Cardiac muscle cell (in vitro differentiated cells and primary cell): ENCODE results near the gene MEIOB. TPM values are rescaled to one million over a fixed set of nuclear protein-coding genes. Genes with fewer than 3 reads are reported as not detected.

Experiments
- DNase-seq, 2 donors: peaks; one replicate each; pipeline versions ENCODE4 v3.0.0 to v3.0.0-alpha.2; 2010 to 2017; ENCODE audit warnings: low read depth in 1 of 2, low spot score in 1 of 2
- H3K27ac ChIP-seq: fragments of 200-600 bp; sonication (generic); 2 replicates; pipeline ENCODE4 v1.5.1; 2016
- H3K27me3 ChIP-seq: fragments of 200-600 bp; sonication (generic); 2 replicates; pipeline ENCODE4 v1.6.0; 2016; ENCODE audit warnings: control low read depth
- H3K36me3 ChIP-seq: fragments of 200-600 bp; sonication (generic); 2 replicates; pipeline ENCODE4 v1.5.1; 2016; ENCODE audit warnings: control low read depth
- H3K4me1 ChIP-seq: fragments of 200-600 bp; sonication (generic); 2 replicates; pipeline ENCODE4 v1.8.1; 2017; ENCODE audit warnings: low read depth, mild to moderate bottlenecking, mixed run types
- H3K4me3 ChIP-seq: fragments of 200-600 bp; sonication (generic); 2 replicates; pipeline ENCODE4 v1.5.1; 2016; ENCODE audit warnings: mild to moderate bottlenecking
- H3K9me3 ChIP-seq: fragments of 200-600 bp; sonication (generic); 2 replicates; pipeline ENCODE4 v1.5.1; 2017; ENCODE audit warnings: low read depth, mild to moderate bottlenecking, control low read depth
- polyA plus RNA-seq: library from polyadenylated mRNA; unstranded; fragments of >200 nt; fragmentation: Nextera tagmentation; extraction: Ambion mirVana; gene quantifications from 2 replicates; pipeline ENCODE4 v1.2.1, GENCODE V29; 2016
- total RNA-seq: library from RNA; depleted of rRNA; stranded (reverse); fragments of >200 nt; gene quantifications from 2 replicates; pipeline ENCODE4 v1.2.3, GENCODE V29; 2016
- TF ChIP-seq, protein P1 (sequence below): IDR thresholded peaks from 2 replicates; pipeline ENCODE4 v1.5.1; 2012; ENCODE audit warnings: low read depth, mild to moderate bottlenecking, low read length

Gene MEIOB
- total and polyA plus RNA-seq, 2 experiments from 2014 or later = 2.0 TPM; not detected in 1

DNA sequence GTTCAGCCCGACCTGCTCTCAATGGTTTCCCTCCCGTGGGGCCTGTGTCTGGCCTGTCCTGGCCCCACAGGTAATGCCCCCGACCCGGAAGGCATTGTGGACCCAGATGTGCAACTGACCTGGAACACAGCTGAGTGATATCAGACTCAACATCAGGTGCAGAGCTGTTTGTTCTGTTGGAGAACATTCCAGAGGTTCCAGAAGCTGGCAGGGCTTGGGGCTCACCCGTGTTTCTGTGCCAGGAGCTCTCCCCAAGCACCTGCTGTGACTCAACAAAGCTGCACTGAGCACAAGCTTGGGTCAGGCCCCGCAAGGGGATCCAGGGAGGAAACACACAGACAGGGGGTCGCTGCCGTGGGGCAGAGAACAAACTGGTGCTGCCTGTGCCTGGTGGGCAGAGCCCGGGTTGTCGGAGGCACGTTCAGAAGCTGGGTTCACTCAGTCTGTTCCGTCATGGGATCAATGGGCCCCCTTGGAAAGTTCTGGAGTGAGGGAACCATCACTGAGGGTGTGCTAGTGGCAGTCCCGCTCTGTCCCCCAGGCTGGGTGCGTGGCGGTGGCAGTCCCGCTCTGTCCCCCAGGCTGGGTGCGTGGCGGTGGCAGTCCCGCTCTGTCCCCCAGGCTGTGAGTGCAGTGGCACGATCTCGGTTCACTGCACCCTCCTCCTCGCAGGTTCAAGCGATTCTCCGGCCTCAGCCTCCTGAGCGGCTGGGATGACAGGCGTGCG lies 24.1 kb upstream of the MEIOB start:
- Histone ChIP-seq H3K27me3 (peaks cover 16% of the 10 kb centered on the region), H3K4me3 (no peak overlapping the region)
- TF ChIP-seq, protein P1, sequence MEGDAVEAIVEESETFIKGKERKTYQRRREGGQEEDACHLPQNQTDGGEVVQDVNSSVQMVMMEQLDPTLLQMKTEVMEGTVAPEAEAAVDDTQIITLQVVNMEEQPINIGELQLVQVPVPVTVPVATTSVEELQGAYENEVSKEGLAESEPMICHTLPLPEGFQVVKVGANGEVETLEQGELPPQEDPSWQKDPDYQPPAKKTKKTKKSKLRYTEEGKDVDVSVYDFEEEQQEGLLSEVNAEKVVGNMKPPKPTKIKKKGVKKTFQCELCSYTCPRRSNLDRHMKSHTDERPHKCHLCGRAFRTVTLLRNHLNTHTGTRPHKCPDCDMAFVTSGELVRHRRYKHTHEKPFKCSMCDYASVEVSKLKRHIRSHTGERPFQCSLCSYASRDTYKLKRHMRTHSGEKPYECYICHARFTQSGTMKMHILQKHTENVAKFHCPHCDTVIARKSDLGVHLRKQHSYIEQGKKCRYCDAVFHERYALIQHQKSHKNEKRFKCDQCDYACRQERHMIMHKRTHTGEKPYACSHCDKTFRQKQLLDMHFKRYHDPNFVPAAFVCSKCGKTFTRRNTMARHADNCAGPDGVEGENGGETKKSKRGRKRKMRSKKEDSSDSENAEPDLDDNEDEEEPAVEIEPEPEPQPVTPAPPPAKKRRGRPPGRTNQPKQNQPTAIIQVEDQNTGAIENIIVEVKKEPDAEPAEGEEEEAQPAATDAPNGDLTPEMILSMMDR = no peak

DNA sequence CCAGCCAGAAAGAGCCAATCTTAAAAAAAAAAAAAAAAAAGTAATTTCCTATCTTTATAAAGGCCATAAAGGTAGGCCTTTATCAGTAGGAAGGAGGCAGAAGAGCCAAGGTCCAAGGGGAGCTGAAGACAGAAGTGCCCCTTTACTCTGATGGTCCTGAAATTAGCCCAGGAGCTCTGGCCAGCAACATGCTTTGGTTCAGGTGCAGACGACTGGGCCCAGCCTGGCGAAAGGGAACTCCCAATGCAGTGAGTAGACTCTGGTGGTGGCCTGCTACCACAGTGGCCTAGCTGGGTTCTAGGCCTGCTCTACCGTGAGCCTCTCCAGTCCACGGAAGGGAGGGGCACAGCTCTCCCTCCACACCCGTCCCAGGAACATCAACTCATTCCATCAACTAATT lies 23.1 kb upstream of the MEIOB start:
- Histone ChIP-seq H3K27me3 (peaks cover 13% of the 10 kb centered on the region), H3K4me3 (no peak overlapping the region), H3K9me3 (no peaks in the 10 kb centered on the region), H3K36me3 (no peaks in the 10 kb centered on the region), H3K4me1 (no peaks in the 10 kb centered on the region), H3K27ac (no peak overlapping the region)
- DNase-seq = no peak
- TF ChIP-seq, protein P1 = no peak

More for the DNA sequence above, 24.1 kb upstream of the MEIOB start:
- H3K9me3 ChIP-seq = no peaks in the 10 kb centered on the region
- no peak for DNase-seq
- H3K27ac ChIP-seq = no peak overlapping the region
- no peaks in the 10 kb centered on the region for H3K4me1 ChIP-seq
- H3K36me3 ChIP-seq = no peaks in the 10 kb centered on the region

DNA sequence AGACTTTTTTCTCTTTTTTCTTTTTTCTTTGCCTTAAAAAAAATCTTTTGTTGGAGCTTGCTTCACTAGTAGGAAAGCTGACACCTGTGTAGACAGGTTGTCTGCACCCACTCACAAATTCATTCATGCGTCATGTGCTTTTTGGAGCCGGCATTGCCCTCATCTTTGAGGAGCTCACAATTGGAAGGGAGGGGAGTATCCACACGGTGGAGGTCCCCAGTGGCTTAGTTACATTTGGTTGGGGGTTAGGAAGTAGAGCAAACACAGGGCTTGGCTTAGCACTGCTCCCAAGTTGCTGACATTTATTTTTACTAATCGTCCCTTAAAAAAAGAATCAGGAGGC lies 18.7 kb upstream of the MEIOB start:
- no peaks in the 10 kb centered on the region for H3K9me3 ChIP-seq
- peaks cover 13% of the 10 kb centered on the region for H3K27me3 ChIP-seq
- H3K4me1 ChIP-seq = no peaks in the 10 kb centered on the region
- no peak for DNase-seq
- TF ChIP-seq, protein P1 = no peak
- H3K27ac ChIP-seq = no peak overlapping the region
- H3K36me3 ChIP-seq = no peaks in the 10 kb centered on the region
- no peak overlapping the region for H3K4me3 ChIP-seq

DNA sequence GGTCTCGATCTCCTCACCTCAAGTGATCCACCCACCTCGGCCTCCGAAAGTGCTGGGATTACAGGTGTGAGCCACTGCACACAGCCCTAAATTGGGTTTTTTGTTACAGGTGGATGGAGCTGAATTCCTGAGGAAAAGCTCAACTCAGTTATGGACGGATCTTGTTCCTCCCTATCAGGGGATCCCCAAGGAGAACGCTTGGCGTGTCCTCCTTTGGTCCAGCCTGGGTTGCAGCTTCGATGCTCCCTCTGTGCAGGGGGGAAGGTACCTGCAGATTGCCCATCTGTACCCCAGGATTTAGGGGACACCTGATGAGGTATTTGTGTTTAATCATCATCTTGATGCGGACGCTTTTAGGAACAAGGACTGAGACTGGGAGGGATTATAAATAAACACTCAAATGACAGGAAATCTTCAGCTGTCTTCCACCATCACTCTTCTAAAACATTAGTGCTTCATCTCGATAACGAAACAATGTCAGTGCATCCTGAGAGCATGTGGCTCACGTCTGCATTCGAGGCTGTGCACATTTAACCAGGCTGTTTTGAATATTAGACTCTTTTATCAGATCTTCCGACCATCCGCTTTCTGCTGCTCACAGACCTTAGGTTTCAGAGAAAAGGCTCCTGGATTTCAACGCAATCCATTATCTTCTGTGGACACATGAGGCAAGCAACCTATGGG lies 18.2 kb upstream of the MEIOB start:
- Histone ChIP-seq H3K4me1 (no peaks in the 10 kb centered on the region), H3K27ac (no peak overlapping the region), H3K9me3 (no peaks in the 10 kb centered on the region), H3K36me3 (no peaks in the 10 kb centered on the region), H3K27me3 (peaks cover 16% of the 10 kb centered on the region), H3K4me3 (no peak overlapping the region)
- TF ChIP-seq, protein P1 = no peak
- no peak for DNase-seq

DNA sequence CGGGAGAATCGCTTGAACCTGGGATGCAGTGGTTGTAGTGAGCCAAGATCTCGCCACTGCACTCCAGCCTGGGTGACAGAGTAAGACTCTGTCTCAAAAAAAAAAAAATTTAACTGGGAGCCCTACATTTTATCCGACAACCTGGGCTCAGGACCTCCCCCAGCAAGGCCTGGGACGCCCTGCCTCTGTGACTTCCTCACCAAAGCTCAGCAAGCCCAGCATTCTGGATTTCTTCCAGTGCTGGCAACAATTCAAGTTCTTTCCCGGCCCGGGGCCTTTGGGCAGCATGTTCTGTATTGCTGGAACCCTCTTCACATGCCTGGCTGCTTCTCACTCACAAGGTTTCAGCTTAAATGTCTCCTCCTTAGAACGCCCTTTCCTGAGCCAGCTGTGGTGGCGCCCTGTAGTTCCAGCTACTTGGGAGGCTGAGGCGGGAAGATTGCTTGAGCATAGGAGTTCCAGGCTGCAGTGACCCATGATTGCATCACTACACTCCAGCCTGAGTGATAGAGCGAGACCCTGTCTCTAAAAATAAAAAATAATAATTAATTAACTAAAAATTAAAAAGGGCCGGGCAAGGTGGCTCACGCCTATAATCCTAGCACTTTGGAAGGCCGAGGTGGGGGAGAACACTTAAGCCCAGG lies 15.9 kb upstream of the MEIOB start:
- DNase-seq = peak in 1 of 2 donors; percentile 24
- Histone ChIP-seq H3K9me3 (no peaks in the 10 kb centered on the region), H3K27ac (no peak overlapping the region), H3K4me1 (no peaks in the 10 kb centered on the region), H3K4me3 (no peak overlapping the region), H3K27me3 (peaks cover 18% of the 10 kb centered on the region), H3K36me3 (no peaks in the 10 kb centered on the region)
- TF ChIP-seq, protein P1 = no peak
